HG03108 (cell line): Measurements from ENCODE around the gene CDKN1C.

Experiments
- ATAC-seq: cut with Tn5 transposase; IDR thresholded peaks from one replicate; pipeline ENCODE4 v1.9.1; 2021; ENCODE audit warnings: moderate library complexity; ENCODE audit not compliant: unreplicated experiment

CDKN1C gene

DNA sequence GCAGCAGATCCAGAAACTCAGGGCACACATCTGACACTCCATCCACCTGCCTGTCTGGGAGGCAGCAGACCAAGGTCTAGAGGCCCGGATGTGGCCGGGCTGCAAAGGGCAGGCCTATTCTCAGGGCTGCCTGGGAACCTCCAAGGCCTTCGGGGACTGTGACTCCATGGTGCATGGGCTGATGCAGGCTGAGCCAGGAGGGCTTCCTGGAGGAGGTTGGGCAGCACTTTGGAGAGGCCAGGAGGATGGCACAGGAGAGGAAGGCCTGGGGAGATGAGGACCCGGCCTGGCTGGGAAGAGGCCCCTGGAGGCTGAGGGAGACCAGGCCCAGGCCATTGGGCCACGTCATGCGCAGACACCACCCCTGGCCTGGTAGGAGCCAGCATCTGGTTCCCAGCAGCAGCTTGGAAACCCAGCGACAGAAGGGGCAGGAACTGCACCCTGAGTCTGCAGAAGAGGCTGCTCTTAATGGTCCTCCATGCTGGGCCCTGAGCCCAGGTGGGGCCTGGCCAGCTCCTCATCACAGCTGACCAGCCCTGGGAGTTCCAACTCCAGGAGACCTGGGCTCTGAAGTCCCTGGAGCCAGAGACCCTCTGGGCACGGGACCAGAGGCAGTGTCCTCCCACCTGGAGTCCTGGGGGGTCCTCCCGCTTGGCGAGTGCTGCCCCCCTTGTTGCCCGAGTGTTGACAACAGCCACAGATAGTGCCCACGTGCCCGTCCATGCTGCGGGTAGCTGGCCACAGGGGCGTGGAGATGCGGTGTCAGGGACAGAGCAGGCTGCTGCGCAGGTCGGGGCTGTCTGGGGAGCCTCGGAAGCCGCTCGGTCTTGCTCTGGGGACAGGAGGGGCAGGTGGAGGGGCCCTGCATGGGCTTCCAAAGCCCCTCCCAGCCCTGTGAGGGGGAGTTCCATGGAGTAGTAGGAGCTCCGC lies 38.1 kb upstream of the CDKN1C start:
- no peak for ATAC-seq

DNA sequence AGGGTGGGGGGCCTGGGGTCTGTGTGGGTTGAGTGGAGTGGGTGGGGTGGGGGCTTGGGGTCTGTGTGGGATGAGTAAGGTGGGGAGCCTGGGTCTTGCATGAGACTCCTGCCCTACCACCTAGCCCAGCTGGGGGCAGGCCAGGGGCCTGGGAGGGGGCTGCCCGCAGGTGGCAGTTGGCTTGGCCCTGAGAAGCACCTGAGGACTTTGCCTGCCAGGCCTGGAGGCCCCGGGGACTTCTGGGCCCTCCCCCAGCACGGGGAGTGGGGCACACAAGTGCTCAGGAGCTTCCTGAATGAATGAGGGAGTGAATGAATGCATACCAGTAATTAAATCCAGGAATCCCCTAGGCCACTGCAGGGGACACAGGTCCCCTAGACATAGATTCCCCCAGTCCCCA lies 37.1 kb upstream of the CDKN1C start:
- ATAC-seq: no peak

DNA sequence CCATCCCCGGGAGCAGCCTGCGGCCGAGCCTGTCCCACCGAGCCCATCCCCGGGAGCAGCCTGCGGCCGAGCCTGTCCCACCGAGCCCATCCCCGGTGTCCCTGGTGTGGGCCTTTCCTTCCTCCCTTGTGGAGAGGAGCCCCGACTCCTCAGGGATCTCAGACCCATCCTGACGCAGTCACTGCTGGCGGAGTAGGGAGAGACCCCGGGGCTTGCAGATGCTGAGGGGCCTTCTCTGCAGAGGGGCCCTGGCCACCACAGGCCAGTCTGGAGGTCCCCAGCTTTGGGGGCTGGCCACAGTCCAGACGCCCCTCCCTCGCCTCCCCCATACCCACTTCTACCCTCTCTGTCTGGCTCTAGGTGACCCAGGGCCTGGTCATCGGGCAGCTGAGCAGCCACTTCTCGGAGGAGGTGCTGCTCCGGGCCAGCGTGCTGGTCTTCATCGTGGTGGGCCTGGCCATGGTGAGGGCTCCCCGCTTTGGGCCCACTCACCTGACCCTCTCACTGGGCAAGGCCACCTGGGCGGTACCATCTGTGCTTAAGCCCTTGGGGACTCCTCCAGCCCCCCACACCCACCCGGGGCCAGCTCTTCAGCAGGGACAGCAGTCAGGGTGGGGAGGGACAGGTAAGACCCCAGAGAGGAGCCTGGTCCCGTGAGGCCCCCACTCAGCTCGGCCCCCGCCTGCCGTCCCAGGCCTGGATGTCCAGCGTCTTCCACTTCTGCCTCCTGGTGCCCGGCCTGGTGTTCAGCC lies 36.3 kb upstream of the CDKN1C start:
- ATAC-seq: no peak

DNA sequence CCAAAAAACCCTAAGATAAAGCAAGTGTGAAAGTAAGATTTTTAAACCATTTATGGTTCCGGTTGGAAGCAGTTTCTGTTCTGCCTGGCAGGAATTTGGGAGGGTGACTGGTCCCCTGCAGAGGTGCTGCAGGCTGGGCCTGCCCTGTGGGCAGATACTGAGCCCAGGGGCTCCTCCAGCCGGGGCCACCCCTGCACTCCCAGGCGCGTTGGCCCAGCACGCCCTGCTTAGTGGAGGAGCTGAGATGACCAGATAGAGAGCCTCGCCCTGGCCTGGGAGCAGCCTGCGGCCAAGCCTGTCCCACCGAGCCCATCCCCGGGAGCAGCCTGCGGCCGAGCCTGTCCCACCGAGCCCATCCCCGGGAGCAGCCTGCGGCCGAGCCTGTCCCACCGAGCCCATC lies 35.7 kb upstream of the CDKN1C start:
- no peak for ATAC-seq

DNA sequence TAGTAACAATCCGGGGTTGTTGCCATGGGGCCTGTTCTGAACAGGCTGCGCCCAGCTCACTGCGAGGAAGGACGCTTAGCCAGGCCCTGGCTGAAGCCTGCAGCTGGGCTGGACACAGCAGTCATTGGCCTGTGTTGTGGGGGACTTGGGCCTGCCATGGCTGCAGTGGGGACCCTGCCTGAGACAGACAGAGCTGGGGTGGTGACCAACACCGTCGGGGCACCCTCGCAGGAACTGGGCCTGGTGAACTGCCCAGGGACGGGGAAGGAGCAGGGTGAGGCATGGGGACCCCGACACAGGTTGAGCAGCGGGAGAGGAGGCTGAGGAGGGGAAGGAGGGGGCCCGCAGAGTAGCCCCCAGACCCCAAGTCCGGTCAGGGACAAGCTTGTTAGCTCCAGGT lies 34.8 kb upstream of the CDKN1C start:
- no peak for ATAC-seq

DNA sequence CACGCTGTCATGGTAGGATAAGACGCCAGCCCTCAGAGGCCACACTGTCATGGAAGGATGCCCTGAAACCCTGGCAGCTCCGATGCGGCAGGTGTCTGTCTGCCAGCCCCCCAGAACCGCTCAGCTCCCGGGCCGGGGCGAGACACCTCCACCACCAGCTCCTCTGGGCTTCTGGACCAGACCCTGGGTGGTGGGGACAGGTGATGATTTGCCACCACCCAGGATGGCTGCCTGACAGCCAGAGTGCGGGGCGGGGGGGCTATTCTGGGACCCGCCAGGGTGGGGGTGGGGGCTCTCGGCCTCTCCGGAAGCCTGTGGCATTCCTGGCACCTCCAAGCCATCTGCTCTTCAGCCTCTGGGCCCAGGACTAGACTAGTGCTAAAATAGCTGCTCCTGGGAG lies 34.3 kb upstream of the CDKN1C start:
- no peak for ATAC-seq

DNA sequence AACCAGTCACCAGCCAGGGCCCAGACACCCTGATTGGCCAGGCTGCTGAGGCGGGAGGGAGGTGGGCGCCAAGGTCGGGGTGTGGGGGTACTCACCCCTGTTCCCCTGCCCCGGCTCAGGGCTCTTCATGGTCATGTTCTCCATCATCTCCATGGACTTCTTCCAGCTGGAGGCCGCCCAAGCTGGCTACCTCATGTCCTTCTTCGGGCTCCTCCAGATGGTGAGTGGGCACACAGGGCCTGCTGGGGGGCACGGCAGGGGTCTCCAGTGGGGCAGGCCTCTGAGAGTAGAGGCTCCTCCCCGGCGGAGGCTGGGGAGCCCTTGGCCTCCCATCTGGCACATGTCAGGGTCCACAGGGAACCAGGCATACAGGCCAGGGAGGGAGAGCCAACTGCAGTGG lies 33.6 kb upstream of the CDKN1C start:
- no peak for ATAC-seq

DNA sequence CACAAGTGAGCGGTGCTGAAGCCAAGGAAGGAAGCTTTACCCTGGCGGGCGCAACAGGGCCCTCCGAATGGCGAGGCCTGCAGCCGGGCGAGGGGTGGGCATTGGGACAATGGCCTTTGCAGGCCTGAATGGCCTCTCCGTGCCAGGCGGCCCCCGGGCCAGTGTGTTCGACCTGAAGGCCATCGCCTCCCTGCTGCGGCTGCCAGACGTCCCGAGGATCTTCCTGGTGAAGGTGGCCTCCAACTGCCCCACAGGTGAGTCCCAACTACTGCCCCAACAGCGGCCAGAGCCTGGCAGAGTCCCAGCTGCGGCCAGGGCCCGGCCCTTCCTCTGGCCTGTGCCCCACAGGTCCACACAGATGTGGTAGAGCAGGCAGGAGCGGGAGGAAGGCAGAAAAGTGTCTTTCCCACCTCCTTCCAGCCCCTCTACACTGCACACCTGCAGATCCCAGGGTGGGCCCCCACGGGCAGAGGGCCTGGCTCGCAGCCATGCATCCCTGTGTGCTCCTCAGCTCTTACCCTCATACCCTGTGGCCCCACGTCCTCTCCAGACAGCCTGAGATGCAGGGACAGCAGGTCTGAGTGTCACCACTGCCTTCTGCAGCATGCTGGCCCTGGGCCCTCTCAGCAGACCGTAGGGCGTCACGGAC lies 32.4 kb upstream of the CDKN1C start:
- ATAC-seq: no peak

DNA sequence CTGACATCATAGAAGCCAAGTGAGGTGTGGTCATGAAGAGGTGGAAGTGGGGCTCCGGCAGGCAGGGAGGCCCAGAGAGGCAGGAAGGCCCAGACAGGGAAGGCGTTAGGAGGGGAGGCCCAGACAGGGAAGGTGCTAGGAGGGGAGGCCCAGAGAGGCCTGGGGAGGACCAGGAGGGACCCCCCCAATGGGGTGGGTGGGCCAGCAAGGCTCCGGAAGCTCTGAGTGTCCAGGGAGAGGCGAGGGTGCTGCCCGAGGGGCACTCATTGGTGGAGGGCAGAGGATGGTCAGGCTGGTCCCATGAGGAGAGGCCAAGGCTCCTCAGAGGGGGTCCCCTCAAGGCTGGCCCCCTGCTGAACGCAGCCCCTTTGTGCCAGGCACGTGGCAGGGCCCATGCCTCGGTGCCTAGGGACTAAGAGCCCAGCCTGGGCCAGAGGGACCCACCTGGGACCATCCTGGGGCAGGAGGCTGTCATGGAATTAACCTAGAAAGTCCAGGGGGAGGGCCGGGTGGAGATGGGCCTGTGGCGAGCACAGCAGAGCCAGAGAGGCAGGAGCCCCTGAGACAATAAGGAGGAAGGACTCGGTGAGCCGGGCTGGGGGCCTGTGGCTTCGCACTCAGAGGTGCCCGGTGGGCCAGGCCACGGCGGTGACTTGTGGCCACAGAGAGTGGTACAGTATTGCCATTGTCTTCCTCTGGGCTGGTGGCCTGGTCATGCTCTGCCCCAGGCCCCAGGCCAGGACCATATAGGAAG lies 31.5 kb upstream of the CDKN1C start:
- no peak for ATAC-seq

DNA sequence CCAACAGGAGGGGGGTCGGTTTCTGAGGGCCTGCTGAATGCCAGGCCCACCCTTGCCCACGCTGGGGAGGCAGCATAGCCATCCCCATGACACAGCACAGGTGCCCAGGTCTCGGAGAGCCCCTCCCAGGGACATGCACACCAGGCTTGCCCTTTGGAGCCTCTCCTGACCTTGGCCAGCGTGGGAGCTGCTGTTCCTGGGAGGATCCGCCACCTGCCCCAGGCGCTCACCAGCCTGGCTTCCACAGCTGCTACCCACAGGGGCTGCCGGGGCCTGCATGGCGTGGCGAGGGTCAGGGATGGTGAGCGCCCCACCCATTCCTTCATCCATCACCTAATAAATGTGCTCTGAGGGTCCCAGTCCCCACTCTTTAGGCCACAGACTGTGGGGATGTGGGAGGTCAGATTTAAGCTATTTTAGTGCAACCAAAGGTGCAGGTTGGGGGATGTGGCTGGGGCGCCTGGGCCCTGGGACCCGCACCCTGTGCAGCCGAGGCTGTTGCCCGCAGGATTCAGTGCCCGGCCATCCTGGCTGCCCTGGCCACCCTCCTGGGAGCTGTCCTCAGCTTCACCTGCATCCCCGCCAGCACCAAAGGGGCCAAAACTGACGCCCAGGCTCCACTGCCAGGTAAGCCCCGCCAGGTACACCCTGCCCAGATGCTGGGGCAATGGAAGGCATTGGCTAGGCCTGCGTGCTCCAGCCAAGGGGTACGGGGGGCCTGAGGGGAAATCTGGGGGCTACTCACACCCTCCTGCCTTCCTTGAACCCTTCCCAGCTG lies 30.7 kb upstream of the CDKN1C start:
- ATAC-seq: no peak

DNA sequence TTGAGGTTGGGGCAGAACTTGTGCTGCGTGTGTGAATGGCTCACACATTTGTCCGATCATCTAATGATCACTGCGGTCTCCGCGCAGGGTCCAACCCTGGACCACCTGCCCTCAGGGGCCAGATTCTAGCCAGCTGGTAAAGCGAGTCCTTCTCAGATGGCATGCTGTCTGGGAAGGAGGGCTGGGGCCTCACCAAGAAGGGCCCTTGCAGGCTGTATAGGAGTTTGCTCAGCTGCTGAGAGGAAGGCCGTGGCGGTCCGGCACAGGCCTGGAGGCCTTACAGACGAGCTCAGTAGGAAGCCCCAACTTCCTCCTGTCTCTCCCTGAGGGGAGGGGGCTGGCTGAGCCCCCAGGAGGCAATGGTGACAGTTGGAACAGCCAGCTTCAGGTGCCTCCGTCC lies 29.9 kb upstream of the CDKN1C start:
- ATAC-seq: no peak

DNA sequence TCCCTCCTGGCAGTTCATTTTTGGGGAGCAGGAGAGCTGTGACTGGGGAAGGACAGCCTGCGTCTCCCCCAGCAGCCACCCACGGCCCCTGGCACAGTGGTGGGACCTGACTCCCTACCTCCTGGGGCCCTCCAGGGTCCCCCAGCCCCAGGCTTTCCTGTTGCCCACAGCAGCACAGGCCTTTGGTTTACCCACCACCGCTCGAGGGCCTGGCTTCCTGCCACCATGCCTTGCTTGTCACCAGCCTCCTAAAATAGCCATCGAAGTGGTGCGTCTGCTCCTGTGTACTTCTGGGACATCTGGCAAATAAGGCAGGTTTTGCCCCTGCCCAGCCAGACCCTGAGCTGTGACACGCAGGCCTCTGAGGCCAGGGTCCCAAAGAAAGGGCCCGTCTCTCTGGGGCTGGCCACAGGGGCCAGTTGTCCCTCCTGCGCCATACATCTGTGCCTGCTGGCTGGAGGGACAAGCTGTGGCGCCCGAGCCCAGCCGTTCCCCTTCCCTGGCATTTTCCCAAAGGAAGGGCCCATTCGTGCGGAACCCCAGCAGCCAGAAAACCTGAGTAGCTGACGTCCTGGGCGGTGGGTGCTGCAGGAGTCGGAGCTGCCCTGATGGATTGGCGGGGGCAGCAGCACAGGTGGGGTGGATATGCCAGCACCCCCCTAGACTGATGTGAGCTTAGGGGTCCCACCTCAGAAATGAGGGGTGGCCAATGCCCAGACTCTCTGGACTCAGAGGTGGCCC lies 29.1 kb upstream of the CDKN1C start:
- ATAC-seq: no peak

DNA sequence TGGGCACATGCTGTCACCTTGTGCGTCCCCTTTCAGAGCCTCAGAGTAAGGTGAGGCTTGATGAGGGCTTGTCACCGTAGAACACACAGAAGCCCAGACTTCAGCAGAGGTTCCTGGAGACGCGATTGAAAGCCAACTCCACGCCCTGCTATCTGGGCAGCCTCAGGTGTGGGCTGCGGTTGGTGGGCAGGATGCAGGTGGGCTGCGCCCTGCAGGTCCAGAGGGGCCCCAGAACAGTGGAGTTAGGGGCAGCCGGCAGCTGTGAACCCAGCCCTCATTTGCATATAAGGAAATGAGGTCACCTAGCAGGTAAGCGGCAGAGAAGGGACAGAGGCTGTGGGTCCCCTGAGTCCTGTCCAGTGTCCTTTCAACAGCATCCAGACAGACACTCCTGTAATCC lies 28.2 kb upstream of the CDKN1C start:
- no peak for ATAC-seq

DNA sequence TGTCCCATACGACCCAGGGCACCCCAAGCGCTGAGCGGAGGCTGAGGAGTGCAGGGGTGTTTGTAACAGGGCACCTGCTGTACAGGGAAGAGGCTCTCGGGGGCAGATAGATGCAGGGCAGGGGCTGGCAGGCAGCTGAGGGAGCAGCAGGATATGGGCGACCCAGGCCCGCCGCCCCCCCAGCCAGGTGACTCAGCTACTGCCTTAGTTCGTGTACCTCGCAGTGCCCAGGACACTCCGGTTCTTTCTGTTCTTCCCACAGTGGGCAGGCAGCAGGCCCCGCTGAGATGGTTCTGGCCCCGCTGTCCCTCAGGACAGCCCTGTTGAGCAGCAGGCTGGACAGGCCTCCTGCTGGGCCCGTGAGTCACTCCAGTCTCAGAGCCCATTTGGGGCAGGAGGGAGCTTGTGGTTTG lies 27.4 kb upstream of the CDKN1C start:
- no peak for ATAC-seq

DNA sequence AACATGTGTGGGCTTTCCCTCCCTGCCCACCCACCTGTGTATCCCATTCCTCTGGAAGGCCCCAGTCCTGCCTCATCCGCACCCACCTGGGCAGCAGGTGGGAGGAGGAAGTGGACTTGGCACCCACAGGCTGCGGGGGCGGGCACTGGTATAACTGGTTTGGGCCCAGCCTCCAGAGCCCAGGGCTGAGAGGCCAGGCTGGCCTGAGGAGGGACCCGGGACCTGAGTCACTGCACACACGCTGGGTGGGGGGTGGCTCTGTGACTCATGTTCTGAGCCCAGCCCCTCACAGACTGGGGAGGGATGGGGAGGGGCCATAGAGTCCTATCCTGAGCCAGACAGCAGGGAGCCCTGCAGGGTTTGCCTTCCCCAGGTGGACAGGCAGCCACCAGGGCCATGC lies 26.9 kb upstream of the CDKN1C start:
- ATAC-seq: no peak

DNA sequence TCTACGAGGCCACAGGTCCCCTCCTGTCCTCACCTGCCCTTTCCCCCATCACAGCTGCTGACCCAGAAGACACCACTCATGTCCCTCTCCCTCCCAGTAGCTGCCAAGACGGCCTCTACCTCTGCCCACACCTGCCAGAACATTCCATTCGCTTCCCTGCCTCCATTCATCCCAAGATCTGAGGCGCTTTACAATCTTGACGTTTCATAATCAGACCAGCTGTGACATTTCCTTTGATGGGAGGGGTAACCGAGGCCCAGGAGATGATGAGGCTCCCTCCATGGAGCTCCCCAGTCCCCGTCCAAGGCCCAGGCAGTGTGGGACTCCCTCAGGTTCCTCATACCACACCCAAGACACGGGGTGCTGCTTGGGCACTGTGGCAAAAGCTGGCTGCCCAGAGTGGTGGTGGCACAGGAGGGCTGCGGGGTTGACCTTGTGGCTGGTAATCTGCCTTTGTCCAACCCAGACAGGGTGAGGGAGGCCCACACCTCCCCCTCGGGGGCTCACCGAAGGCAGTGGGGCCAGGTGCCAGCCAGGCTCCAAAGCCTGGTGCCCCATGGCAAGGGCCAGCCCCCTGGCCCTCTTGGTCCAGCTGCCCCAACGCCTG lies 26.3 kb upstream of the CDKN1C start:
- no peak for ATAC-seq

DNA sequence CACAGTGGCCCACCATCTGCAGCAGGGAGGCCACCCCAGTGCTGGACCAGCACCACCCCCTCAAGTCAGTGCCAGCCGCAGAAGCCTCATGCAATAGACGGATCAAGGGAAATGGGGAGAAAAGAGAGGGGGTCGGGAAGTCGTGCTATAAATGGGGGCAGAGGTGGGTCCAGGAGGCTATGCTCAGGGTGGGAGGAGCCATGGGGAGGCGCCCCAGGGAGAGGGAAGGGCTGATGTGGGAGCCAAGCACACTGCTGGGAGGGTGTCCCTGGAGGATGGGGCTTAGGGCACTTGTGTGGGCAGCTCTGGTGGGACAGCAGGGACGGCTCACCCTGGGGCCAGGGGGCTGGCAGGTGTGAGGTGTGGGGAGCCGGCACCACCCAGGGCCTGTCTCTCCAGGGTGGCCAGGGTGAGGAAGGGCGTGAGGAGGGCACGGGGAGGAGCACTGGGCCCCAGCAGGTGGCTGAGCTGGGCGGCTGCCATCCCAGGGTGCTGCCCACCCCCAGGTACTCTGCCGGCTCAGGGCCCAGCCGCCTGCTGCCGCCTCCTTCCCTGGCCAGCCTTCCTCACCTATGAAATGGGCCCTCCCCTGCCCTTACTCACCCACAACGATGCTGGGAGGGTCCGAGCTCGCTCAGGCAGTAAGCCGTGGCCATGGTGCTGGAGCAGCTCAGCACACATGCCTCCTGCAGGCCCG lies 25.7 kb upstream of the CDKN1C start:
- no peak for ATAC-seq

DNA sequence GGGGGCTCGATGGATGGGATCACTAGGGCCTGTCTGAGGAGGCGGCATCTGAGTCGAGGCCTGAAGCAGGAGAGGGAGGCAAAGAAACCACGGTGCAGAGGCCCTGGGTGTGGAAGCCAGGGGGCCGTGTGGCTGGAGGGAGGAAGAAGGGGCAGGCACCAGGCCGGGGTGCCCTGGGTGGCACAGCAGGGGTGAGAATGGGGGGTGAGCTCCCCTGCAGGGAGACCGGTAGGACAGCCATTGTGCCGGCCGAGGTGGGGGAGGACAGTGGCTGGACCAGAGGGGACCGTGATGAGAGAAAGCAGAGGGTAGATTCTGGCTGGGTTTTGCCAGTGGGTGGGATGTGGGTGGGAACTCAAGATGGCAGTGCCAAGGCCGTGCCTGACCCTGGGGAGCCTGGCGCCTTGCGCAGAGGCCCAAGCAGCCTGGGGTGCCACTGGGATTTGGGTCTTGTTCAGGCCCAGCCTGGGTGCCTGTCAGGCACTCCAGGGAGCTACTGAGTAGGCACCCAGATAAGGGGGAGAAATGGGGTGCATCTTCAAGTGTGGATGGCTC lies 24.9 kb upstream of the CDKN1C start:
- no peak for ATAC-seq
